Measurements from ENCODE around the gene PAM. TPM values are rescaled to one million over a fixed set of nuclear protein-coding genes. Genes with fewer than 3 reads are reported as not detected.

The PAM gene
- total and polyA plus RNA-seq, 12 donors, result 488 to 1,485 (median 1,074) TPM

- H3K27ac ChIP-seq, result no peak overlapping the region
These were observed 41.3 kb upstream of the PAM start for GRCh38 chr5:102713682-102714231.

GRCh38 chr5:102715082-102715807 lies 39.9 kb upstream of the PAM start:
- ATAC-seq, result no peak
- no peaks in the 10 kb centered on the region for H3K9me3 ChIP-seq

More at GRCh38 chr5:102713682-102714231, 41.3 kb upstream of the PAM start:
- H3K36me3 ChIP-seq, result no peaks in the 10 kb centered on the region
- ATAC-seq (no peak), DNase-seq (no peak)
- H3K27me3 ChIP-seq, result no peaks in the 10 kb centered on the region
- H3K4me3 ChIP-seq, result no peak overlapping the region
- 44 to 47% methylated on average over 6 of the region's 6 CpGs for WGBS, 2 donors
- H3K4me1 ChIP-seq, result peaks cover 0 to 5% (median 0%) of the 10 kb centered on the region in 9 donors
- no peak for TF ChIP-seq CTCF (IDR thresholded peaks at IDR 0.05)
- no peaks in the 10 kb centered on the region for H3K9me3 ChIP-seq
- intact Hi-C loops (cut with DNase I), result no loop called here

GRCh38 chr5:102716017-102716416 lies 39.1 kb upstream of the PAM start:
- WGBS, 2 donors, result 94 to 95% methylated on average over 5 of the region's 5 CpGs
- intact Hi-C loops (cut with DNase I), result no loop called here
- H3K4me3 ChIP-seq, result no peak overlapping the region
- H3K27me3 ChIP-seq, result no peaks in the 10 kb centered on the region
- H3K36me3 ChIP-seq, result no peaks in the 10 kb centered on the region
- no peak for TF ChIP-seq CTCF (IDR thresholded peaks at IDR 0.05)
- H3K27ac ChIP-seq, result no peak overlapping the region
- H3K9me3 ChIP-seq, result no peaks in the 10 kb centered on the region
- peaks cover 0 to 5% (median 0%) of the 10 kb centered on the region in 9 donors for H3K4me1 ChIP-seq
- no peak for DNase-seq
- no peak for ATAC-seq

More at GRCh38 chr5:102715082-102715807, 39.9 kb upstream of the PAM start:
- H3K4me3 ChIP-seq, result no peak overlapping the region
- DNase-seq, result no peak
- intact Hi-C loops (cut with DNase I), result no loop called here
- TF ChIP-seq CTCF (IDR thresholded peaks at IDR 0.05), result no peak
- no peaks in the 10 kb centered on the region for H3K36me3 ChIP-seq
- WGBS, 2 donors, result 76 to 87% methylated on average over 4 of the region's 4 CpGs
- no peaks in the 10 kb centered on the region for H3K27me3 ChIP-seq
- H3K4me1 ChIP-seq, result peaks cover 0 to 5% (median 0%) of the 10 kb centered on the region in 9 donors
- no peak overlapping the region for H3K27ac ChIP-seq

GRCh38 chr5:102718819-102719218 lies 36.3 kb upstream of the PAM start:
- TF ChIP-seq CTCF (IDR thresholded peaks at IDR 0.05), result no peak

More at GRCh38 chr5:102718819-102719218, 36.3 kb upstream of the PAM start:
- H3K4me3 ChIP-seq, result no peak overlapping the region
- no peak overlapping the region for H3K27ac ChIP-seq
- H3K4me1 ChIP-seq, result peaks cover 0 to 5% (median 0%) of the 10 kb centered on the region in 9 donors
- 76 to 84% methylated on average over 4 of the region's 4 CpGs for WGBS, 2 donors
- no peaks in the 10 kb centered on the region for H3K36me3 ChIP-seq
- ATAC-seq, result no peak
- H3K9me3 ChIP-seq, result no peaks in the 10 kb centered on the region
- no peaks in the 10 kb centered on the region for H3K27me3 ChIP-seq
- no peak for DNase-seq
- intact Hi-C loops (cut with DNase I), result no loop called here

Data from heart right ventricle (tissue), 16 donors.